ENCODE measurements around the gene KRAS. TPM values are rescaled to one million over a fixed set of nuclear protein-coding genes. Genes with fewer than 3 reads are reported as not detected.

Gene KRAS
- total and polyA plus RNA-seq, 2 donors (not counting 3 experiments of a cell fraction or from before 2014, with no cell fraction given), result 9.1 to 22.8 TPM

GRCh38 chr12:25262389-25263074 is 11.8 kb upstream of the KRAS start:
- H3K27me3 ChIP-seq (ENCODE audit: control insufficient read depth in 2 of 2, insufficient read depth in 2 of 2, low read length in 2 of 2), result peaks cover 2 to 7% of the 10 kb centered on the region in 2 experiments
- H4K20me1 ChIP-seq (replicated peaks; ENCODE audit: control insufficient read depth, extremely low read depth, insufficient read depth, low read length), result no peaks in the 10 kb centered on the region
- H3K4me1 ChIP-seq (ENCODE audit: control insufficient read depth, extremely low read depth, insufficient read depth, low read length), result no peaks in the 10 kb centered on the region
- FAIRE-seq (no peak), DNase-seq (ENCODE audit: low read depth, low spot score) (no peak)
- dilution Hi-C loops (cut with MboI; ENCODE audit: extremely low pct_ligation_motif_present, low sequenced_read_pairs), result no loop called here
- no peak overlapping the region for H2AFZ ChIP-seq (ENCODE audit: low read depth, low read length)
- no peaks in the 10 kb centered on the region for H3K9me3 ChIP-seq (replicated peaks; ENCODE audit: control insufficient read depth, insufficient read depth, low read length)
- H3K36me3 ChIP-seq (ENCODE audit: control insufficient read depth in 2 of 2, extremely low read depth in 1 of 2, insufficient read depth in 2 of 2, low read length in 2 of 2), result no peaks in the 10 kb centered on the region
- no peaks in the 10 kb centered on the region for H3K79me2 ChIP-seq (ENCODE audit: control insufficient read depth, insufficient read depth, low read length)
- no peak overlapping the region for H3K4me2 ChIP-seq (ENCODE audit: insufficient read depth, low read length)
- TF ChIP-seq MYC (IDR thresholded peaks at IDR 0.05; ENCODE audit: low read depth, low read length) (no peak), POLR2AphosphoS5 (IDR thresholded peaks at IDR 0.05; ENCODE audit: insufficient read depth, low read depth, low read length) (no peak), CTCF (IDR thresholded peaks at IDR 0.05; ENCODE audit: extremely low read depth in 1 of 2, insufficient read depth in 1 of 2, low read depth in 1 of 2, low read length in 2 of 2) (no peak), EZH2 (IDR thresholded peaks at IDR 0.05; ENCODE audit: borderline replicate concordance, low read depth, low read length, severe bottlenecking) (no peak), POLR2A (IDR thresholded peaks at IDR 0.05; ENCODE audit: low read depth, low read length) (no peak), JUN (IDR thresholded peaks at IDR 0.05; ENCODE audit: borderline replicate concordance, insufficient read depth, insufficient read length, low read depth) (no peak), FOS (IDR thresholded peaks at IDR 0.05; ENCODE audit: borderline replicate concordance, insufficient read depth, low read length) (no peak), MAX (IDR thresholded peaks at IDR 0.05; ENCODE audit: insufficient read depth, insufficient read length) (no peak), GATA2 (IDR thresholded peaks at IDR 0.05; ENCODE audit: insufficient read depth, insufficient read length, low read depth, low read length) (no peak)
- ChIA-PET POLR2A (no interaction called here), CTCF (no interaction called here)
- no peak overlapping the region for H3K27ac ChIP-seq (ENCODE audit: insufficient read depth, low read depth, low read length)
- intact Hi-C loops (cut with micrococcal nuclease), result no loop called here
- BruUV-seq (replicated peaks), result no TSS peak
- H3K9ac ChIP-seq (replicated peaks; ENCODE audit: extremely low read depth, insufficient read depth, low read length), result no peak overlapping the region
- H3K4me3 ChIP-seq (replicated peaks in 1 of 3; ENCODE audit: insufficient read depth in 1 of 3, low read depth in 1 of 3, low read length in 3 of 3), result no peak overlapping the region
- no peaks in the 10 kb centered on the region for H3K9me1 ChIP-seq (replicated peaks; ENCODE audit: control insufficient read depth, extremely low read depth, insufficient read depth, low read length)
